ENCODE measurements around the gene ATP7A.

ATP7A gene

DNA sequence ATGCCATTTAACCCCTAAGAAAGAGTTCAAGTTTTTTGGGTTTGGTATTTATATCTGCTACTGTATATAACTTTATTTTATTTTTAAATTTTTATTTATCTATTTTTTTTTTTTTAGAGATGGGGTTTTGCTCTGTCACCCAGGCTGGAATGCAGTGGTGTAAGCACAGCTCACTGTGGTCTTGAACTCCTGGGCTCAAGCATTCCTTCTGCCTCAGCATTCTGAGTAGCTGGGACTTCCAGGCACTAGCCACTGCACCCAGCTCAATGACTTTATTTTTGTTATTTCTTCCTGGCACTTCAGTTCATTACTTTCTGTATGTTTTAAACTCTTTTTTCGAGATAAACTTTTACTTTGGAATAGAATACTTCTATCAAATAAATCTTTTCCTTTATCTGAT, 101.4 kb downstream of the ATP7A start:
- Histone ChIP-seq H3K4me1 (ENCODE audit: control insufficient read depth, insufficient read depth, low read length) (no peaks in the 10 kb centered on the region), H3K36me3 (ENCODE audit: control insufficient read depth, insufficient read depth, low read length) (no peaks in the 10 kb centered on the region), H3K4me3 (ENCODE audit: low read length) (no peak overlapping the region), H3K9ac (ENCODE audit: low read length) (no peak overlapping the region), H3K27me3 (ENCODE audit: control insufficient read depth, insufficient read depth, low read length) (no peaks in the 10 kb centered on the region), H3K27ac (ENCODE audit: low read depth, low read length) (no peak overlapping the region)

- Histone ChIP-seq H3K36me3 (ENCODE audit: control insufficient read depth, insufficient read depth, low read length) (no peaks in the 10 kb centered on the region), H3K9ac (ENCODE audit: low read length) (no peak overlapping the region), H3K27ac (ENCODE audit: low read depth, low read length) (no peak overlapping the region), H3K4me3 (ENCODE audit: low read length) (no peak overlapping the region), H3K27me3 (ENCODE audit: control insufficient read depth, insufficient read depth, low read length) (no peaks in the 10 kb centered on the region), H3K4me1 (ENCODE audit: control insufficient read depth, insufficient read depth, low read length) (no peaks in the 10 kb centered on the region)
Observed at GRCh38 chrX:78019586-78020483, 109.3 kb downstream of the ATP7A start.

DNA sequence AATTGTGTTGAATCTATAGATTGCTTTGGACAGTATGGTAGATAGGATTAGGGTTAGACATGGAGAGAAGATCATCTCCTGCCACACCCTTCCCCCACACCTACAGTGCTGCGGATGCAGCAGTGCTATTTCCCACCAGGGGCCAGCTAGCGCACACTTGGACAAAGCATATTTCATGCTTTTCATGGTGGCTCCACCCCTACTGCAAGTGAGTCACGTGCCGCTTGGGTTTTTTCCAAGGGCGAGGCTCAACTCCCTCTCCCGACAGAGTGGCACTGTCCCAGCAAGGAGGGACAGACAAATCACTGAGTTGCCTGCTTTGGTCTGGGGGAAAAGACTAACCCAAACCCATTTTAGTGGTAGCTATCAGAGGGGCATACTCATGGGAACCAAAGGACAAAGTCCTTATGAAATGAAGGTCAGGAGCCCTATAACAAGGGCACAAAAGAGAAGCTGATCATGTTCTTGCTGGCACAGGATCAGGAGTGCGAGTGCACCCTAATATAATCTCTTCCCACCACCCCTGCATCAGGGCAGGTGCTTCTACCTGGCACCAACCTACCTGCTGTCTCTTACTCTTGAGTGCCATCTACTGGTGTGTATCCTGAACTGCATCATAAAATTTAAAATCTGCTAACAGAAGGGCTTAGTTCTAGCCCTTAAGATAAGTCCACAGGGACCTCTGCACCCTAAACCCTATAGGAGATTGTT, 114.0 kb downstream of the ATP7A start:
- H3K27ac ChIP-seq (ENCODE audit: low read depth, low read length), result no peak overlapping the region
- no peaks in the 10 kb centered on the region for H3K36me3 ChIP-seq (ENCODE audit: control insufficient read depth, insufficient read depth, low read length)
- no peak overlapping the region for H3K9ac ChIP-seq (ENCODE audit: low read length)
- no peaks in the 10 kb centered on the region for H3K27me3 ChIP-seq (ENCODE audit: control insufficient read depth, insufficient read depth, low read length)
- H3K4me1 ChIP-seq (ENCODE audit: control insufficient read depth, insufficient read depth, low read length), result no peaks in the 10 kb centered on the region
- H3K4me3 ChIP-seq (ENCODE audit: low read length), result no peak overlapping the region

GRCh38 chrX:78027798-78028197, 117.3 kb downstream of the ATP7A start:
- Histone ChIP-seq H3K36me3 (ENCODE audit: control insufficient read depth, insufficient read depth, low read length) (no peaks in the 10 kb centered on the region), H3K4me3 (ENCODE audit: low read length) (no peak overlapping the region), H3K4me1 (ENCODE audit: control insufficient read depth, insufficient read depth, low read length) (no peaks in the 10 kb centered on the region), H3K27me3 (ENCODE audit: control insufficient read depth, insufficient read depth, low read length) (no peaks in the 10 kb centered on the region), H3K9ac (ENCODE audit: low read length) (no peak overlapping the region), H3K27ac (ENCODE audit: low read depth, low read length) (no peak overlapping the region)

- Histone ChIP-seq H3K4me3 (ENCODE audit: low read length) (no peak overlapping the region), H3K27me3 (ENCODE audit: control insufficient read depth, insufficient read depth, low read length) (no peaks in the 10 kb centered on the region), H3K27ac (ENCODE audit: low read depth, low read length) (no peak overlapping the region), H3K9ac (ENCODE audit: low read length) (no peak overlapping the region), H3K4me1 (ENCODE audit: control insufficient read depth, insufficient read depth, low read length) (no peaks in the 10 kb centered on the region), H3K36me3 (ENCODE audit: control insufficient read depth, insufficient read depth, low read length) (no peaks in the 10 kb centered on the region)
Observed at GRCh38 chrX:78029663-78030062, 119.2 kb downstream of the ATP7A start.

DNA sequence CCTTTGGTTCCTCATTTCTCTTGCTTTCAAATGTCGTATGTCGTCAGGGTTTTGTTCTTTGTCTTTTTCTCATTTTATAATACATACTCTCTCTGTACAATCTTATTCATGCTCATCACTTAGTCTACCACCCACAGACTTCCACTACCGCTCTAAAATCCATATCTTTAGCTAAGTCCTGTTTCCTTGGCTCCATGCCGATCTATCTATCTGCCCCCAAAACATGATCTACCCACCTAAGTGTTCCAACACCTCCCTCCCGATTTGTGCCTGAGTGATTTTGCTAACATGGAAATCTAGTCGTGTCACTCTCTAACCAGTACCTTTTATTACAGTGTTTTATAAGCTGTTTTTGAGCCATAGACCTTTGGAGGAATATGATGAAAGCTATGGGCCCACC, 124.6 kb downstream of the ATP7A start:
- H3K27ac ChIP-seq (ENCODE audit: low read depth, low read length), result no peak overlapping the region
- H3K27me3 ChIP-seq (ENCODE audit: control insufficient read depth, insufficient read depth, low read length), result no peaks in the 10 kb centered on the region
- H3K4me3 ChIP-seq (ENCODE audit: low read length), result no peak overlapping the region
- no peaks in the 10 kb centered on the region for H3K36me3 ChIP-seq (ENCODE audit: control insufficient read depth, insufficient read depth, low read length)
- no peaks in the 10 kb centered on the region for H3K4me1 ChIP-seq (ENCODE audit: control insufficient read depth, insufficient read depth, low read length)
- H3K9ac ChIP-seq (ENCODE audit: low read length), result no peak overlapping the region

DNA sequence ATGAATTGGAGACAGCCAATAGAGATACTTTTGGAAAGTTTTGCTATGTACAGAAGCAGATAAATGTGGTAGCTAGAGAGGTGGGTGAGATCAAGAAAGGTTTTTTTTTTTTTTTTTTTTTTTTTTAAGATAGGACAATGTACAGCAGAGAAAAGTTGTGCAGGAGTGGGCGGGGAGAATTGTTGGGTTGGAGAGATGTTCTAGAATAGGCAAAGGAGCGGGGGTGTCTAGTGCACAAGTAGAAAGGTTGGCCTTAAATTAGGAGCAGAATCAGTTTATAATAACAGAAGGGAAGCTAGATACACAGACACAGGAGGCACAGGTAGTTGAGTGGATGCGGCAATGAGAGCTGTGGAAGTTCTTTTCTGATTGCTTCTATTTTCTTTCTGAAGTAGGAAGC, 127.4 kb downstream of the ATP7A start:
- H3K9ac ChIP-seq (ENCODE audit: low read length), result no peak overlapping the region
- H3K27ac ChIP-seq (ENCODE audit: low read depth, low read length), result no peak overlapping the region
- no peaks in the 10 kb centered on the region for H3K27me3 ChIP-seq (ENCODE audit: control insufficient read depth, insufficient read depth, low read length)
- H3K4me3 ChIP-seq (ENCODE audit: low read length), result no peak overlapping the region
- H3K36me3 ChIP-seq (ENCODE audit: control insufficient read depth, insufficient read depth, low read length), result no peaks in the 10 kb centered on the region
- H3K4me1 ChIP-seq (ENCODE audit: control insufficient read depth, insufficient read depth, low read length), result no peaks in the 10 kb centered on the region

DNA sequence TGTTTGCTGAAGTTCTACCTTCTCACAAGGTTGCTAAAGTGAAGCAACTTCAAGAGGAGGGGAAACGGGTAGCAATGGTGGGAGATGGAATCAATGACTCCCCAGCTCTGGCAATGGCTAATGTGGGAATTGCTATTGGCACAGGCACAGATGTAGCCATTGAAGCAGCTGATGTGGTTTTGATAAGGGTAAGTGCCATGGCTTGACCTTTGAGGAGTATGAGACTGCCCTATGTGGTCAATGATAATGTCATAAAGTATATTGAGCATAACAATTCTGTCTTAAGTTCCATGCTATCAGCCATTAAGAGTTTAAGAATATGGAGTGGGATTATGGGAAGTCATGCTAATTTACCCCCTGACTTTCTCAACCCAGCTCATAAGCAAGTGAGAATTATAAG, 132.1 kb downstream of the ATP7A start:
- H3K4me3 ChIP-seq (ENCODE audit: low read length), result no peak overlapping the region
- H3K27ac ChIP-seq (ENCODE audit: low read depth, low read length), result no peak overlapping the region
- no peak overlapping the region for H3K9ac ChIP-seq (ENCODE audit: low read length)
- no peaks in the 10 kb centered on the region for H3K27me3 ChIP-seq (ENCODE audit: control insufficient read depth, insufficient read depth, low read length)
- no peaks in the 10 kb centered on the region for H3K4me1 ChIP-seq (ENCODE audit: control insufficient read depth, insufficient read depth, low read length)
- H3K36me3 ChIP-seq (ENCODE audit: control insufficient read depth, insufficient read depth, low read length), result no peaks in the 10 kb centered on the region

DNA sequence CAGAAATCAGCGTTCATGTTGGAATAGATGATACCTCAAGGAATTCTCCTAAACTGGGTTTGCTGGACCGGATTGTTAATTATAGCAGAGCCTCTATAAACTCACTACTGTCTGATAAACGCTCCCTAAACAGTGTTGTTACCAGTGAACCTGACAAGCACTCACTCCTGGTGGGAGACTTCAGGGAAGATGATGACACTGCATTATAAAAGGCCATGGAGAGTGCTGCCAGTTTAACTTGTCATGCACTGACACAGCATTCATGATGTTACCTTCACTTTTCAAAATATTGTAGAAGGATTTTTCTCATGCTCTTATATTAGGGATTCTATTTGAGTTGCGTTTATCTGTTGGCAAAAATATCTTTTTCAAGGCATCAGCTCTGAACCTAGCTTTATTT, 135.9 kb downstream of the ATP7A start:
- Histone ChIP-seq H3K9ac (ENCODE audit: low read length) (no peak overlapping the region), H3K36me3 (ENCODE audit: control insufficient read depth, insufficient read depth, low read length) (no peaks in the 10 kb centered on the region), H3K27ac (ENCODE audit: low read depth, low read length) (no peak overlapping the region), H3K4me3 (ENCODE audit: low read length) (no peak overlapping the region), H3K4me1 (ENCODE audit: control insufficient read depth, insufficient read depth, low read length) (no peaks in the 10 kb centered on the region), H3K27me3 (ENCODE audit: control insufficient read depth, insufficient read depth, low read length) (no peaks in the 10 kb centered on the region)

DNA sequence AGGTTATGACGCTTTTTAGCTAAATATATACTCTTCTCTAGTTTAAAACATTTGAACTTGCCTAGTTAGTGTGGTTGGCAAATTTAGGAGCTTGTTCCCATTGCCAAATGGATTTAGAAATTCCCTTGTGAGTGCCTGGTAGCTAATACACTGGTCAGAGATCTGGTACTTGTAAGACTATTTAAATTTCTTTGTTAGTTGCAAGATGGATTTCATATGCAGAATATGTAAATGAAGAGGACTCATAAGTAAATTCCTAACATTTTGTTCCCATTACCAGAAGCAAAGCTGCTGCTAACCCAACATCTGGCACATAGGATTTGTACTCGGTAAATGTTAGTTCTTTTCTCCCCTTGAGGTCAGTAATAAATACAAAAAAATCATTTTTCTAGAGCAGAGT, 137.6 kb downstream of the ATP7A start:
- H3K4me1 ChIP-seq (ENCODE audit: control insufficient read depth, insufficient read depth, low read length), result no peaks in the 10 kb centered on the region
- no peaks in the 10 kb centered on the region for H3K36me3 ChIP-seq (ENCODE audit: control insufficient read depth, insufficient read depth, low read length)
- H3K27me3 ChIP-seq (ENCODE audit: control insufficient read depth, insufficient read depth, low read length), result no peaks in the 10 kb centered on the region
- H3K27ac ChIP-seq (ENCODE audit: low read depth, low read length), result no peak overlapping the region
- no peak overlapping the region for H3K4me3 ChIP-seq (ENCODE audit: low read length)
- H3K9ac ChIP-seq (ENCODE audit: low read length), result no peak overlapping the region

GRCh38 chrX:78063687-78064086, 153.2 kb downstream of the ATP7A start:
- H3K4me3 ChIP-seq (ENCODE audit: low read length), result no peak overlapping the region
- H3K27me3 ChIP-seq (ENCODE audit: control insufficient read depth, insufficient read depth, low read length), result no peaks in the 10 kb centered on the region
- no peaks in the 10 kb centered on the region for H3K36me3 ChIP-seq (ENCODE audit: control insufficient read depth, insufficient read depth, low read length)
- H3K9ac ChIP-seq (ENCODE audit: low read length), result no peak overlapping the region
- H3K27ac ChIP-seq (ENCODE audit: low read depth, low read length), result no peak overlapping the region
- H3K4me1 ChIP-seq (ENCODE audit: control insufficient read depth, insufficient read depth, low read length), result no peaks in the 10 kb centered on the region

GRCh38 chrX:78064152-78064551, 153.7 kb downstream of the ATP7A start:
- Histone ChIP-seq H3K36me3 (ENCODE audit: control insufficient read depth, insufficient read depth, low read length) (no peaks in the 10 kb centered on the region), H3K4me3 (ENCODE audit: low read length) (no peak overlapping the region), H3K4me1 (ENCODE audit: control insufficient read depth, insufficient read depth, low read length) (no peaks in the 10 kb centered on the region), H3K27ac (ENCODE audit: low read depth, low read length) (no peak overlapping the region), H3K9ac (ENCODE audit: low read length) (no peak overlapping the region), H3K27me3 (ENCODE audit: control insufficient read depth, insufficient read depth, low read length) (no peaks in the 10 kb centered on the region)
